A549 (cell line): ENCODE results near the gene MPRIP. TPM values are rescaled to one million over a fixed set of nuclear protein-coding genes. Genes with fewer than 3 reads are reported as not detected.

Experiments used
- ATAC-seq, 2 experiments: fragments of 200-7000 bp in 1 of 2; fragments of >200 bp in 1 of 2; cut with Nextera tagmentation in 1 of 2; cut with Tn5 transposase in 1 of 2; 3 replicates each; pipeline versions ENCODE4 v1.8.0 to v1.9.1; 2018 to 2020; ENCODE audit warnings: mild to moderate bottlenecking in 1 of 2, moderate library complexity in 1 of 2
- CTCF ChIA-PET: fragments of 300-600 bp; sonication (Branson Sonifier 250); formaldehyde crosslinking; extraction: SDS; loops from one replicate; lab custom pipeline; 2021; ENCODE audit warnings: antibody characterized with exemption, inconsistent platforms; lab: Yijun Ruan, JAX
- POLR2A ChIA-PET: fragments of 350-600 bp; formaldehyde crosslinking; extraction: SDS; loops from one replicate; lab custom pipeline; 2021; ENCODE audit warnings: antibody characterized with exemption, inconsistent platforms; lab: Yijun Ruan, JAX
- DNase-seq, 2 experiments: peaks; one replicate each; pipeline versions ENCODE4 v3.0.0 to v3.0.0-alpha.2; 2011 to 2016; ENCODE audit warnings: low read depth in 1 of 2, low spot score in 1 of 2
- FAIRE-seq: peaks from 2 replicates; lab custom pipeline; 2011; peaks lifted over from hg19 to GRCh38; lab: Jason Lieb, UNC
- H3K27ac ChIP-seq, 2 experiments: fragments of >200 bp; sonication (Bioruptor Twin); formaldehyde crosslinking; 3 replicates each; pipeline ENCODE4 v1.5.1; 2016 to 2017
- H3K4me1 ChIP-seq: fragments of >200 bp; sonication (Bioruptor Twin); formaldehyde crosslinking; 3 replicates; pipeline ENCODE4 v1.6.1; 2016
- H3K4me2 ChIP-seq: fragments of >200 bp; sonication (Bioruptor Twin); formaldehyde crosslinking; 3 replicates; pipeline ENCODE4 v1.6.1; 2016
- H3K4me3 ChIP-seq: fragments of >200 bp; sonication (Bioruptor Twin); formaldehyde crosslinking; 3 replicates; pipeline ENCODE4 v1.5.1; 2016
- H3K9me3 ChIP-seq: fragments of >200 bp; sonication (Bioruptor Twin); formaldehyde crosslinking; 3 replicates; pipeline ENCODE4 v1.6.1; 2016
- CEBPB ChIP-seq, 2 experiments: fragments of >200 bp in 1 of 2; sonication (Bioruptor Twin) in 1 of 2; formaldehyde crosslinking in 1 of 2; IDR thresholded peaks; 2 replicates each; pipeline ENCODE4 v1.6.1; 2012 to 2016
- HDAC2 ChIP-seq: fragments of 200-600 bp; sonication (generic); IDR thresholded peaks from 2 replicates; pipeline ENCODE4 v1.6.1; 2016
- HES2 ChIP-seq: fragments of >200 bp; sonication (Bioruptor Twin); formaldehyde crosslinking; IDR thresholded peaks from 2 replicates; pipeline ENCODE4 v1.6.1; 2016
- HEYL ChIP-seq: fragments of 250-450 bp; sonication (Bioruptor Pico); IDR thresholded peaks from 2 replicates; pipeline ENCODE4 v1.8.0; 2021; ENCODE audit warnings: mild to moderate bottlenecking, moderate library complexity
- HOXA7 ChIP-seq: fragments of 250-450 bp; sonication (Bioruptor Pico); IDR thresholded peaks from 2 replicates; pipeline ENCODE4 v1.5.0; 2020; ENCODE audit warnings: mild to moderate bottlenecking, moderate library complexity
- MAFK ChIP-seq: fragments of 450-650 bp; IDR thresholded peaks from 2 replicates; pipeline ENCODE4 v1.6.1; 2014; ENCODE audit not compliant: partially characterized antibody
- NFE2L2 ChIP-seq: fragments of 150-350 bp; conservative IDR thresholded peaks from 2 replicates; pipeline ENCODE4 v1.6.1; 2014; ENCODE audit warnings: low read length
- REST ChIP-seq: fragments of 200-600 bp; sonication (generic); IDR thresholded peaks from 2 replicates; pipeline ENCODE4 v1.6.1; 2016; ENCODE audit warnings: antibody characterized with exemption, mild to moderate bottlenecking, moderate library complexity
- TFCP2L1 ChIP-seq: fragments of 250-450 bp; sonication (Bioruptor Pico); IDR thresholded peaks from 2 replicates; pipeline ENCODE4 v1.5.0; 2021; ENCODE audit warnings: mild to moderate bottlenecking
- WGBS: methylation state at CpG from one replicate; pipeline ENCODE4 v1.1.6; 2017; ENCODE audit errors: missing lambda C conversion rate; 5-methylcytosine and 5-hydroxymethylcytosine counted together
- polyA plus RNA-seq, 4 experiments: library from polyadenylated mRNA; depleted of rRNA in 3 of 4; stranded (reverse); fragments of >200 nt; fragmentation: RNase III in 1 of 4; extraction: RNeasy Plus Mini Kit Qiagen cat#74134 plus additional on column Dnase treatment in 1 of 4; gene quantifications; 2 replicates in 3 of 4; 3 replicates in 1 of 4; pipeline ENCODE4 v1.2.3, GENCODE V29; 2011 to 2017
- TF ChIP-seq, protein P1 (sequence below): IDR thresholded peaks from 2 replicates; pipeline ENCODE4 v1.6.1; 2012

MPRIP gene
- polyA plus RNA-seq, 2 of the 4 experiments (the other 2 are of a cell fraction) = 147 to 228 TPM

DNA sequence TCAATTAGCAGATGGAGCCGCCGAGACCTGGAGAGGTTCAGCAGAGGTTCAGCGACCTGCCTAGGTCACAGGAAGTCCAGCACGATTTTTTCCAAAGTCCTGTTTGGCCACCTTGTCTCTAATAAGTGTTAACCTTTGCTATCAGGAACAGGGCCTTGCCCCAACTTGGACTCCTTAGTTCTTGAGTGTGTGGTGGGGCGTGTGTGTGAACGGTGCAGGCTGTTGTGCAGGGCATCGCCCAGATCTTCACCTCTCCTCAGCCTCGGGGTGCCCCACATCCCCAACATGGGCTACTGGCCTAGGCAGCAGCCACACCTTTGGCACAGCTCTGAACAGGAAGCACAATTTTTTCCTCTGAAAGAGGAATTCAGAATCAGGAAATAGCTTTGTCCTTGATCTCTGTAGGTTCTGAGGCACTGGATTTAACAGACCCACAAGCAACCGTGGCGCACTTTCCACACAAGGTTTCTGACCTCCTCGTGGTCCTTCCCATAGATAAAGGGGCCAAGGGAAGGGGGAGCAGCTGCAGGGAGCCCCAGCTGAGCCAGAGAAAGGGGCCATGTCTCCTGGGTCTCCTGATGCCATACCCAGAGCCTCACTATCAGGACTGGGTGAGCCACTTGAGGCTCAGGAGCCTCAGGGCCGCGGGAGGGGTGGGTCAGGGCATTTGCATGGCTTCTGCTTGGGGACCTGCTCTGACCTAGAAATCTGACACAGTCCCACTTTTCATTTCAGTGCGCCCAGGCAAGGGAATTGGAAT lies 10.4 kb downstream of the MPRIP start (continued):
- no peak for TF ChIP-seq REST
- no peak for TF ChIP-seq TFCP2L1 (CRISPR knock-in tag)
- no peak for TF ChIP-seq HOXA7 (CRISPR knock-in tag)

DNA sequence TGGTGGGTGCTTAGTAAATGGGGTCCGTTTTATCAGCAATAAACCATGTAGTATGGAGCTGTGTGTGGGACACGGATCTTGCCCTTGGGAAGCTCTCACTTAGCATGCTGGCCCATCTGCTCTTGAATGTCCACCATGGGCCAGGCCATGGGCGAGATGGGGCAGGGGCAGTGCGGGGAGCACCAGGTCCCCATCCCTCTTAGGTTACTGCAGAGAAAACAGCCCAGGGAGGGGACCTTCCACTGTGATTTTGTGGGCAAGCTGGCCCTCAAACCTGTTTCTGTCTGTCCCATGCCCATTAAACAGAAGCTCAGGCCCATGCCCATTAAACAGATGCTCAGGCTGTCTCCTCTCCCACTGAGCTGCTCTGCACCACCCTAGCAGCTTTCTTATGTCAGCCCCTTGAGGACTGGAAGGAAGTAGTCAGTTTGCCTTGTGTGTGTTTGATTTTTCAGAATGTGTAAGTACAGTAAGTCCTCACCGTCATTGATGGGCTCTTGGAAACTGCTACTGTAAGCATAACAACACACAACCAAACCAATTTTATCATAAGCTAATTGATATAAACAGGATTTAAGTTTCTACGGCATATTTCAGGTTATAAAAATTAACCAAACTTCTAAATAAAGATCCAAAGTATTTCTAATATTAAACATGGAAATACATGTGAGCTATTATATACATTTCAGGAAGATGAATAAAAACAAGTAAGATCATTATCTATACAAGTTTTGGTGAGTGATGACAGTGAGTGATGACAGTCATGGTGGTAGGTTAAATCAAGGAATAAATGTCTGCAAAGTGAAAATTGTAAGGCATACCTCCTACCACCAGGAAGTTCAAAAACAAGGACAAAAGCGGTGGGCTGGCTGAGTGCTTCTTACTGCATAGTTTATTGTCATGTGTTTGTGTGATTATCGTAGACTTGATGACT lies 11.5 kb downstream of the MPRIP start:
- WGBS = 86% methylated on average over 8 of the region's 8 CpGs
- FAIRE-seq (peak; percentile 87), DNase-seq (no peak), ATAC-seq (no peak)
- Histone ChIP-seq H3K4me2 (peak overlapping the region; percentile 1; the same call in 1 of the 3 replicates), H3K4me1 (peaks cover 96% of the 10 kb centered on the region), H3K27ac (peak overlapping the region in 1 of 2 experiments; percentile 70; a peak in 3 of 6 replicates), H3K9me3 (no peaks in the 10 kb centered on the region), H3K4me3 (no peak overlapping the region)
- ChIA-PET POLR2A (no interaction called here), CTCF (interaction anchor here (1.2 to 1.8 kb wide), 6 partner anchors 9 to 88 kb away, joined by 3 to 6 read pairs (median 4); no protein-coding TSS in a partner anchor)
- TF ChIP-seq CEBPB (IDR thresholded peaks at IDR 0.05) = no peak
- TF ChIP-seq NFE2L2 = no peak
- TF ChIP-seq HES2 = no peak
- TF ChIP-seq HEYL (CRISPR knock-in tag) = no peak
- TF ChIP-seq MAFK = peak; percentile 56
- no peak for TF ChIP-seq HDAC2
- TF ChIP-seq, all 56 proteins: peak for 1

DNA sequence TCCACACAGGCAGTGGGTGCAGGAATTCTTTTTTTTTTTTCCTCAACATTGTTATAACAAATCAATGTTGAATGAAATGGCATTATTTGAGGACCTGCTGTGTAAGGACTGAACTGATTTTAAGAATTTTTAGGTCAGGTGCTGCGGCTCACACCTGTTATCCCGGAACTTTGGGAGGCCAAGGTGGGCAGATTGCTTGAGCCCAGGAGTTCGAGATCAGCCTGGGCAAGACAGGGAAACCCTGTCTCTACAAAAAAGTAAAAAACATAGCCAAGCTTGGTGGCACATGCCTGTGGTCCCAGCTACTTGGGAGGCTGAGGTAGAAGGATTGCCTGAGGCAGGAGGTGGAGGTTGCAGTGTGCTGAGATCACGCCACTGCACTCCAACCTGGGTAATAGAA lies 12.4 kb downstream of the MPRIP start:
- POLR2A ChIA-PET = no interaction called here
- Histone ChIP-seq H3K4me3 (no peak overlapping the region), H3K27ac (peak overlapping the region; percentile 7 to 66; a peak in 2 of 6 replicates), H3K4me2 (no peak overlapping the region; the same call in 2 of the 3 replicates), H3K9me3 (no peaks in the 10 kb centered on the region), H3K4me1 (peaks cover 96% of the 10 kb centered on the region)
- FAIRE-seq (no peak), ATAC-seq (no peak), DNase-seq (no peak)
- WGBS = 94% methylated on average over 4 of the region's 4 CpGs
- TF ChIP-seq, protein P1, sequence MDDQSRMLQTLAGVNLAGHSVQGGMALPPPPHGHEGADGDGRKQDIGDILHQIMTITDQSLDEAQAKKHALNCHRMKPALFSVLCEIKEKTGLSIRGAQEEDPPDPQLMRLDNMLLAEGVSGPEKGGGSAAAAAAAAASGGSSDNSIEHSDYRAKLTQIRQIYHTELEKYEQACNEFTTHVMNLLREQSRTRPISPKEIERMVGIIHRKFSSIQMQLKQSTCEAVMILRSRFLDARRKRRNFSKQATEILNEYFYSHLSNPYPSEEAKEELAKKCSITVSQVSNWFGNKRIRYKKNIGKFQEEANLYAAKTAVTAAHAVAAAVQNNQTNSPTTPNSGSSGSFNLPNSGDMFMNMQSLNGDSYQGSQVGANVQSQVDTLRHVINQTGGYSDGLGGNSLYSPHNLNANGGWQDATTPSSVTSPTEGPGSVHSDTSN = no peak
- CTCF ChIA-PET = interaction anchor here (1.2 to 1.8 kb wide), 5 partner anchors 10 to 87 kb away, joined by 3 to 12 read pairs (median 4); no protein-coding TSS in a partner anchor
